Activated naive CD8-positive, alpha-beta T cell treated with anti-CD3 and anti-CD28 coated beads, Interleukin-2, amount 10 ng/mL, durations not matched to agents 7 days and 5 days (primary cell): Measurements from ENCODE around the gene GADD45A. TPM values are rescaled to one million over a fixed set of nuclear protein-coding genes. Genes with fewer than 3 reads are reported as not detected.

Experiments
- ATAC-seq: fragments of 150-1000 bp; cut with Tn5 transposase; one replicate; pipeline ENCODE4 v1.10.0; 2021; ENCODE audit warnings: low read depth, moderate library complexity
- POLR2A ChIA-PET: fragments of 350-600 bp; sonication (Branson Sonifier 250); formaldehyde crosslinking; loops from one replicate; lab custom pipeline; 2021; ENCODE audit warnings: antibody characterized with exemption; lab: Charles Lee
- DNase-seq: peaks from one replicate; pipeline ENCODE4 v3.0.0; 2021
- H3K27ac Mint-ChIP-seq: one replicate; pipeline ENCODE4 v1.8.0; 2022; ENCODE audit warnings: mild to moderate bottlenecking, mixed read lengths
- H3K27me3 Mint-ChIP-seq: one replicate; pipeline ENCODE4 v1.8.0; 2022; ENCODE audit warnings: mild to moderate bottlenecking, moderate library complexity, mixed read lengths
- H3K36me3 Mint-ChIP-seq: one replicate; pipeline ENCODE4 v1.8.0; 2021; ENCODE audit warnings: mild to moderate bottlenecking, mixed read lengths
- H3K4me1 Mint-ChIP-seq: one replicate; pipeline ENCODE4 v1.8.0; 2021; ENCODE audit warnings: mixed read lengths
- H3K4me3 Mint-ChIP-seq: one replicate; pipeline ENCODE4 v1.8.0; 2022; ENCODE audit warnings: mild to moderate bottlenecking, moderate library complexity, mixed read lengths
- H3K9me3 Mint-ChIP-seq: one replicate; pipeline ENCODE4 v1.8.0; 2021; ENCODE audit warnings: mixed read lengths
- total RNA-seq, 2 experiments: library from RNA; stranded (reverse); gene quantifications; one replicate each; pipeline ENCODE4 v1.2.3, GENCODE V29; 2021

The GADD45A gene
- total RNA-seq, 2 experiments from 2014 or later, result 24.4 to 26.2 TPM

- POLR2A ChIA-PET, result interaction anchor here (0.6 to 4.7 kb wide), 7 partner anchors 8 to 761 kb away, joined by 3 to 96 read pairs (median 3); partner anchors contain the start of gene SERBP1
- ATAC-seq (peak; percentile 27), DNase-seq (peak; percentile 77)
- Mint-ChIP-seq H3K36me3 (peaks cover 11% of the 10 kb centered on the region), H3K4me1 (peaks cover 27% of the 10 kb centered on the region), H3K4me3 (peak overlapping the region; percentile 99), H3K9me3 (peaks cover 1% of the 10 kb centered on the region), H3K27me3 (no peaks in the 10 kb centered on the region), H3K27ac (peak overlapping the region; percentile 99)
These were observed 1.5 kb downstream of the GADD45A start for GRCh38 chr1:67686267-67687197.

DNA sequence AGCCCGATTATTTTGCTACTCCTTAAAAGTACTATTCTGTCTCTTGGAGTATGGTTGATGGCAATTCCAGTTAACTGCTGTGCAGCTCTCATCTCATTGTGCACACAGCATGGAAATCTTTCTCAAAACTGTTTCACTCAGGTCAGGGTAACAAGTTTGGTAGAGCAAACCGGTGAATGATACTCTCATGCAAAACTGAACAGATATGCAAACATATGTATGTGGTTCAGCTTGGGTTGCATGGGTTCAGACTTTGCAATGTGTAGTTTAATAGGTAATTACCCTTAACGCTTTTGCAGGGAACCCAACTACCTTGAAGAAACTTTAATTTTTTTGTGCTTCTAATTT lies 2.2 kb downstream of the GADD45A start:
- ATAC-seq, result no peak
- Mint-ChIP-seq H3K9me3 (no peaks in the 10 kb centered on the region), H3K4me3 (peak overlapping the region; percentile 99), H3K27me3 (no peaks in the 10 kb centered on the region), H3K4me1 (peaks cover 27% of the 10 kb centered on the region), H3K27ac (peak overlapping the region; percentile 99), H3K36me3 (peaks cover 11% of the 10 kb centered on the region)
- no peak for DNase-seq
- POLR2A ChIA-PET, result interaction anchor here (0.9 to 4.7 kb wide), 3 partner anchors 12 to 257 kb away, joined by 3 to 96 read pairs (median 11); partner anchors contain the start of gene SERBP1

GRCh38 chr1:67687649-67688048 lies 2.6 kb downstream of the GADD45A start:
- Mint-ChIP-seq H3K4me1 (peaks cover 27% of the 10 kb centered on the region), H3K36me3 (peaks cover 11% of the 10 kb centered on the region), H3K27ac (no peak overlapping the region), H3K27me3 (no peaks in the 10 kb centered on the region), H3K9me3 (no peaks in the 10 kb centered on the region), H3K4me3 (peak overlapping the region; percentile 13)
- DNase-seq (no peak), ATAC-seq (no peak)
- POLR2A ChIA-PET, result interaction anchor here (4.7 kb wide), 1 partner anchor 13 kb away, joined by 96 read pairs; no protein-coding TSS in a partner anchor

- Mint-ChIP-seq H3K27me3 (no peaks in the 10 kb centered on the region), H3K9me3 (no peaks in the 10 kb centered on the region), H3K27ac (no peak overlapping the region), H3K4me3 (no peak overlapping the region), H3K4me1 (peaks cover 24% of the 10 kb centered on the region), H3K36me3 (peaks cover 11% of the 10 kb centered on the region)
- DNase-seq (no peak), ATAC-seq (no peak)
- POLR2A ChIA-PET, result no interaction called here
These were observed 3.7 kb downstream of the GADD45A start for GRCh38 chr1:67688526-67689219.

- no peak overlapping the region for H3K4me3 Mint-ChIP-seq
- ATAC-seq (no peak), DNase-seq (no peak)
- H3K36me3 Mint-ChIP-seq, result peaks cover 11% of the 10 kb centered on the region
- no peak overlapping the region for H3K27ac Mint-ChIP-seq
- H3K27me3 Mint-ChIP-seq, result no peaks in the 10 kb centered on the region
- H3K4me1 Mint-ChIP-seq, result peaks cover 18% of the 10 kb centered on the region
- POLR2A ChIA-PET, result no interaction called here
- H3K9me3 Mint-ChIP-seq, result no peaks in the 10 kb centered on the region
These were observed 4.4 kb downstream of the GADD45A start for GRCh38 chr1:67689267-67690017.

DNA sequence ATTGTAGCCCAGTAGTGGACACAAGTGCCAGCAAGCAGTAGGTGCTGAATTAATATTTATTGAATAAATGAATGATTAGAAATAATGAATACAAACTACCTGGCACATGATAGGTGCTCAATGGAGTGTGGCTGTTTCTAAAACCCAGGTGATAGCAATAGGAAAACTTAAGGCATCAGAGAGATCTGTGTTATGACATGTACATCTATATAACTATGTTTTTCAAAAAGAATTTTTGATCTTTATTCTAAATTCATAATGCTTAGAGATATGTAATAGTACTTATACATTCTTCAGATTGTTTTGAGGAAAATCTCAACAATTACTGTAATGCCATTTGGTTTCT lies 5.0 kb downstream of the GADD45A start:
- ATAC-seq, result no peak
- Mint-ChIP-seq H3K36me3 (peaks cover 11% of the 10 kb centered on the region), H3K4me3 (no peak overlapping the region), H3K9me3 (no peaks in the 10 kb centered on the region), H3K27ac (no peak overlapping the region), H3K4me1 (peaks cover 15% of the 10 kb centered on the region), H3K27me3 (no peaks in the 10 kb centered on the region)
- POLR2A ChIA-PET, result no interaction called here
- DNase-seq, result no peak

DNA sequence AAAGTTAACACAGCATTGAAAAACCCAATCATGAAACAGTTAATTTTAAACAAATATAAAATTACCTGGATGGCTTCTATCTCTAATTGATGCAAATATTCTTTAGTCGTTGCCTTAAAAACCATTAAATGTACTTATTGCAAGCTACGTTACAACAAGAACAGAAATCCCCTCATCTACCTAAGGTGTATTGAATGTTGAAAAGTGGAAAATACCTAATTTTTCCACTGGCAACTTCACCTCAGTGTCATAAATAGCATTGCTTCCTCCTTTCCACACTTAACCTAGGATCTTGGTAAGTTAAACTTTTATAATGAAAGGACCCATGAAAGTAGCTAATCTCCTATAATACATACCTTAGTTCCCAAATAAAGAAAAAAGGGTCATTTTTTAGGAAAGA lies 5.4 kb downstream of the GADD45A start:
- H3K4me3 Mint-ChIP-seq, result no peak overlapping the region
- H3K9me3 Mint-ChIP-seq, result no peaks in the 10 kb centered on the region
- peaks cover 15% of the 10 kb centered on the region for H3K4me1 Mint-ChIP-seq
- ATAC-seq, result no peak
- no peak for DNase-seq
- POLR2A ChIA-PET, result no interaction called here
- H3K27me3 Mint-ChIP-seq, result no peaks in the 10 kb centered on the region
- H3K36me3 Mint-ChIP-seq, result peaks cover 11% of the 10 kb centered on the region
- no peak overlapping the region for H3K27ac Mint-ChIP-seq

- Mint-ChIP-seq H3K27ac (no peak overlapping the region), H3K4me3 (no peak overlapping the region), H3K36me3 (peaks cover 11% of the 10 kb centered on the region), H3K4me1 (peaks cover 12% of the 10 kb centered on the region), H3K9me3 (no peaks in the 10 kb centered on the region), H3K27me3 (peaks cover 7% of the 10 kb centered on the region)
- ATAC-seq, result no peak
- DNase-seq, result no peak
- POLR2A ChIA-PET, result interaction anchor here (0.6 kb wide), 1 partner anchor 761 kb away, joined by 3 read pairs; no protein-coding TSS in a partner anchor
These were observed 6.7 kb downstream of the GADD45A start for GRCh38 chr1:67691712-67692111.

DNA sequence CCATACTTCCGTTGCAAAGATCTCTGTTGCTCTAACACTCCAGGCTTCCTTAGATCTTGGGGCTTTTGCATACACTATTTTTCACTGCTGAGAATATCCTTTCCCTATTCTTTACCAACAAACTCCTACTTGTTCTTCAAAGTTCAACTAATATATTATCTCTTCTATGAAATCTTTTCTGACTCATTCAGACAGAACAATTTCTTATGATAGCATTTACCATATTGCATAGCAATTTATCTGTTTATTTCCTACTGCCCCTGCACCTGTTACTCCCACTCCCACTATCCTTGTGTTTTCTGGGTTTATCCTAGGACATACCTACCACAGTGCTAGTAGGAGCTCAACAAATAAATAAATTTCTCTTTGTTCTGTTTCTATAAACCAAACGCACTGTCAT lies 11.0 kb downstream of the GADD45A start:
- no peak for ATAC-seq

DNA sequence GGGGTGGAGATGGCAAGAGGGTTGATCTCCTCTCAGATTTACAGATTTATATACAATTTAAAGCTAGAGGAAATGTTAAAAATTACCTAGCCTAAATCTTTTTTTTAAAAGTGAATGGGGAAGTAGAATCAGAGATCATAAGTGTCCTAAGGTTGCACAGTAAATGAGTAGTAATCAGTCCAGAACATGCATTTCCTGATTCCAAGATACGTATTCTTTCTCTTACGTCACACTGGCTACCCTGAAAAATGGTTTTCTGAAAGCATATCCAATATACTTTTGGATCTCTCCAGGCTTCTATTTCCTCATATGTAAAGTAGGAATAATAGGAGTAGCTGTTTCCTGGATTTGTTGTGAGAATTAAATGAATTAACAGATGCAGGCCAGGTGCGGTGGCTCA lies 11.7 kb downstream of the GADD45A start:
- DNase-seq, result no peak
- no peaks in the 10 kb centered on the region for H3K9me3 Mint-ChIP-seq
- ATAC-seq, result no peak
- H3K27me3 Mint-ChIP-seq, result peaks cover 7% of the 10 kb centered on the region
- no peaks in the 10 kb centered on the region for H3K4me1 Mint-ChIP-seq
- POLR2A ChIA-PET, result no interaction called here
- no peak overlapping the region for H3K27ac Mint-ChIP-seq
- H3K4me3 Mint-ChIP-seq, result no peak overlapping the region
- no peaks in the 10 kb centered on the region for H3K36me3 Mint-ChIP-seq

More for the DNA sequence above, 11.0 kb downstream of the GADD45A start:
- Mint-ChIP-seq H3K4me1 (no peaks in the 10 kb centered on the region), H3K27ac (no peak overlapping the region), H3K36me3 (peaks cover 2% of the 10 kb centered on the region), H3K27me3 (peaks cover 7% of the 10 kb centered on the region), H3K9me3 (no peaks in the 10 kb centered on the region), H3K4me3 (no peak overlapping the region)
- no peak for DNase-seq
- POLR2A ChIA-PET, result no interaction called here

DNA sequence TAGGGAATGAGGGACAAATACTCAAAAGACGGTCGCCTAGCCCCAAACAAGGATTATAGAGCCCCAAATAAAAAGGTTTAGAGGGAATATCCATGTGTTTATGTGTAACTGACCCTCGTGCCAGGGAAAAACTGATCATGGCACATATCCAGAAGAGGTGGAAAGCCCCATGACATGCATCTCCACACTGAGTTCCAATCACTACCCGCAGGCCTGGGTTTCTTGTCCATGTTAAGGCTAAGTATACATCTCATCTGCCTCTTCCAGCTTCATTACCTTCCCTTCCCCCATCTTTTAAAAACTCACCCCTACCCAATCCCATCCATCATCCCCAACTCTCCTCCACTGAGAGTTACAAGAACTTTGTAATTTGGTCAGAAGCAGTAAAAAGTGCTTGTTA lies 15.2 kb downstream of the GADD45A start:
- Mint-ChIP-seq H3K27ac (no peak overlapping the region), H3K9me3 (no peaks in the 10 kb centered on the region), H3K4me1 (no peaks in the 10 kb centered on the region), H3K36me3 (no peaks in the 10 kb centered on the region), H3K27me3 (peaks cover 9% of the 10 kb centered on the region), H3K4me3 (no peak overlapping the region)
- POLR2A ChIA-PET, result no interaction called here
- no peak for DNase-seq
- ATAC-seq, result no peak

DNA sequence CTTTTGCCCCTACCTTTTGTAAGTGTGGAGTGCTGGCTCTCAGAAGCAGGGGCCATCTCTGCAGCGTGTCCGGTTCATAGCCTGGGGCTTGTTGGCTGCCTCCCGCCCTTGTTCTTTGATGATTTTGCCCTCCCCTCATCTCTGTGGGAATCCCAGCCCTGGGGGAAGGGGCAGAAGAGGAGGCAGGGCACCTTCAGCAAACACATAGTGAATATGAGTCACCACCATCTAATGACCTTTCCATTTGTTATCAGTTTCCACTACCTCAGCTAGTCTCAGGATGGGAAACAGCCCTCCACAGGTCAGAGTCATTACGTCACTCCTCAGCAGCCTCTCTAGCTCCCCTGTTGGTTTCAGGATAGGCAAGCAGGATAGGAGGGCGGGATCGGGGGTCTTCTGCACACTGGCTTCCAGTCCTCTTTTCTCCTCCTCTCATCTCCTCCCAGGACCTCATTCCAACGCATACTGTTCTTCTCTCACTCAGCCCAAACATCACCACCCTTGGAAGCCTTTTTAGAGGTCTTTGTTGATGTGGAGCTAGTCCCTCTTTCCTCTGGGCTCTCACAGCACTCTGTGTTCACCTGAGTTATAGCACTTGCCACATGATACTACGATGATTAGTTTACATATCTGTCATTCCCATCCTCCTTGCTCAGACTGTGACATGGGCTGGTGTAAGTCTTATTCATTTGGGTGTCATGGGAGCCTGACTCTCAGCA lies 15.8 kb downstream of the GADD45A start:
- no peaks in the 10 kb centered on the region for H3K36me3 Mint-ChIP-seq
- no peaks in the 10 kb centered on the region for H3K9me3 Mint-ChIP-seq
- DNase-seq (no peak), ATAC-seq (peak; percentile 42)
- POLR2A ChIA-PET, result no interaction called here
- H3K4me3 Mint-ChIP-seq, result no peak overlapping the region
- H3K4me1 Mint-ChIP-seq, result no peaks in the 10 kb centered on the region
- H3K27me3 Mint-ChIP-seq, result peaks cover 9% of the 10 kb centered on the region
- no peak overlapping the region for H3K27ac Mint-ChIP-seq

- DNase-seq (no peak), ATAC-seq (no peak)
- Mint-ChIP-seq H3K4me3 (no peak overlapping the region), H3K27me3 (peaks cover 5% of the 10 kb centered on the region), H3K9me3 (no peaks in the 10 kb centered on the region), H3K36me3 (no peaks in the 10 kb centered on the region), H3K27ac (no peak overlapping the region), H3K4me1 (no peaks in the 10 kb centered on the region)
- POLR2A ChIA-PET, result no interaction called here
These were observed 16.9 kb downstream of the GADD45A start for GRCh38 chr1:67701876-67702275.
